D721Med (cell line): ENCODE measurements around the gene CCDC148.
"Not testable (repeated sequence)": the region's sequence is repeated elsewhere in the genome, so short reads cannot be mapped to it uniquely, and the experiment has no call there.

Experiments
- DNase-seq: peaks from one replicate; pipeline ENCODE4 v3.0.0; 2011; ENCODE audit warnings: low spot score; ENCODE audit not compliant: insufficient read length
- FAIRE-seq: peaks from 2 replicates; lab custom pipeline; 2011; peaks lifted over from hg19 to GRCh38; lab: Jason Lieb, UNC
- TF ChIP-seq, protein P1 (sequence below): IDR thresholded peaks from 2 replicates; pipeline ENCODE4 v1.5.1; 2012; ENCODE audit warnings: mild to moderate bottlenecking, control low read depth; ENCODE audit not compliant: insufficient read depth; ENCODE audit errors: missing control alignments

CCDC148 gene

DNA sequence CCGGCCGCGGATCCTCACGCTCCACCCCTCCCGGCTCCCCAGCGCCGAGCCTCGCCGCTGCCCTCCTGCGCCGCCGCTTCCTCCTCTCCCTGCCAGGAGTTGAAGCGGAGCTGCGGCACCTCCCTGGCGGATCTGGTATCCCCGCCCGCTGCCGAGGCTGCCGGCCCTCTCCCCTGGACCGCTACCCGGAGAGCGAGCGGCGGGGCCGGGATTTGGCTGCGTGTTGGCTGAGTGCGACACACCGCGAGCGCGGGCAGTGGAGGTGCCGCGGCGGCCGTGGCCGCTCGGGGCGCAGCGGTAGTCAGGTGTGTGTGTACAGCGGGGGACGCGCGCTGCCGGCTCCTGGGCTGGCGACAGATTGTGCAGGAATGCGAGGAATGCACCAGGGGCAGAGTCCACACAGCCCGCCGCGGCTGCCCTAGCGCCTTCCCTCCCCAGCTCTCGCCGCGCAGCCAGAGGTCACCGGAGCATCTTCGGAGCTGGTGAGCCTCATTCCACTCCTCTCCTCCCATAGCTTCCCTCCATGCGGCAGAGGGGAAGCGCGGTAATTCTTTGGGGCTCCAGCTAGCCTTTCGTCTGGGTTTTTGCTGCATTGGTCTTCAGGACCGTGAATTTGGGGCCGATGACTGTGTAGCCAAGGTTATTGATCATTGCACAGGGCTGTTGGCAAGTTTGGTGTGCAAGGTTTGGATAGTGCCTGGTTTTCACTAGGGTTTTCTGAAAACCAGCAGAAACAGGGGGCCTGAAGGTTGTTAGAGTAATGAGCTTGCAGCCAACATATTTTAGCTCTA is 1.5 kb upstream of the CCDC148 start:
- DNase-seq (no peak), FAIRE-seq (no peak)
- TF ChIP-seq, protein P1, sequence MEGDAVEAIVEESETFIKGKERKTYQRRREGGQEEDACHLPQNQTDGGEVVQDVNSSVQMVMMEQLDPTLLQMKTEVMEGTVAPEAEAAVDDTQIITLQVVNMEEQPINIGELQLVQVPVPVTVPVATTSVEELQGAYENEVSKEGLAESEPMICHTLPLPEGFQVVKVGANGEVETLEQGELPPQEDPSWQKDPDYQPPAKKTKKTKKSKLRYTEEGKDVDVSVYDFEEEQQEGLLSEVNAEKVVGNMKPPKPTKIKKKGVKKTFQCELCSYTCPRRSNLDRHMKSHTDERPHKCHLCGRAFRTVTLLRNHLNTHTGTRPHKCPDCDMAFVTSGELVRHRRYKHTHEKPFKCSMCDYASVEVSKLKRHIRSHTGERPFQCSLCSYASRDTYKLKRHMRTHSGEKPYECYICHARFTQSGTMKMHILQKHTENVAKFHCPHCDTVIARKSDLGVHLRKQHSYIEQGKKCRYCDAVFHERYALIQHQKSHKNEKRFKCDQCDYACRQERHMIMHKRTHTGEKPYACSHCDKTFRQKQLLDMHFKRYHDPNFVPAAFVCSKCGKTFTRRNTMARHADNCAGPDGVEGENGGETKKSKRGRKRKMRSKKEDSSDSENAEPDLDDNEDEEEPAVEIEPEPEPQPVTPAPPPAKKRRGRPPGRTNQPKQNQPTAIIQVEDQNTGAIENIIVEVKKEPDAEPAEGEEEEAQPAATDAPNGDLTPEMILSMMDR: peak; percentile 4

DNA sequence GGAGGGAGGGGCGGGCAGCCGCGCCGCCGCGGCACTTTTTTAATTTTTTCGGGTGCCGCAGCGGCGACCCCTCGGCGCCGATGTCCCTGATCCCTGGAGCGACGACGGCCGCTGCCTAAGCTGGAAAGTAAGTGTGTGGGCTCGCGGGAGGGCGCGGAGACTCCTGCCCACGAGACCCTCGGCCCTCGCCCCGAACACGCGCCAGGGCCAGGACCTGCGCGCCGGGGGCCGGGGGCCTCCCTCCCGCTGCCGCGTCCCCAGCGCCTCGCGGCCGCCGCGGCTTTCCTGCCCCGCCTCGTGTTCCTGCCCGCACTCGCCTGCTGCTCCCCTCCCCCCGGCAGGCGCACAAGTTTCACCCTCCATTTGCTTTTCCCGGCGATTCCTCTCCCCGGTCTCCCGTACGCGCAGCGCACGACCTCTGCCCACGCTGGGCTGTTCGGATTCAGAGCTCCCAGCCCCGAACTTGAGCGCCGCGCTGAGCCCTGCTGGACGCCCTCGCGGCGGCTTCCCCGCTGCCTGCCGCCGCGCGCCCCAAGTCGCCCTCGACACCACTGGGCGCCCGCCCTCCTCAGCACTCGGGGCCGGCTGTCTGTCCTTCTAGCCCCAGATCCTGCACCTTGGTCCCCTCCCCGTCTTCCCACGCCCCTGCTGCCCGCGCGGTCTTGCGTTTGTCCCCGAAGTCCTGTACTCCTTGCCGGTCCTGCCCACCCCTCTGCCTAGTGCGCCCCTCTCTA is 706 bp upstream of the CCDC148 start:
- DNase-seq (no peak), FAIRE-seq (no peak)
- TF ChIP-seq, protein P1: no peak

DNA sequence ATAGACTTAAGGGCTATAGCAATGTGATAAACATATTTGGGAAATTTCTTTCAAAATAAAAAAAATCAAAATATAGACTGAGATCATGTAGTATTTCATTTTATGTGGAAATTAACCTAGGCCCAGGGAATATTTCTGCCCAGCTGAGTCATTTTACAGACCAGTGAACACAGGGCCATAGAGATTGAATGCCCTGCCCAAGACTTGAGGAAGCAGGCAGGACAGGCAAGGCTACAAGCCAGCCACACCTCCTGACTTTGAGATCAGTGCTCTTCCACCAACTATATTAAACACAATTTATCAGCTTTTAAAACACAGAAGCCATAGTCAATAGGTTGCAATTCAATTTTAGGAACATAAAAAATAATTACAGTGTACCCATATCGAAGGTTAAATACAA is 12.9 kb downstream of the CCDC148 start:
- FAIRE-seq (no peak), DNase-seq (no peak)
- TF ChIP-seq, protein P1: no peak

DNA sequence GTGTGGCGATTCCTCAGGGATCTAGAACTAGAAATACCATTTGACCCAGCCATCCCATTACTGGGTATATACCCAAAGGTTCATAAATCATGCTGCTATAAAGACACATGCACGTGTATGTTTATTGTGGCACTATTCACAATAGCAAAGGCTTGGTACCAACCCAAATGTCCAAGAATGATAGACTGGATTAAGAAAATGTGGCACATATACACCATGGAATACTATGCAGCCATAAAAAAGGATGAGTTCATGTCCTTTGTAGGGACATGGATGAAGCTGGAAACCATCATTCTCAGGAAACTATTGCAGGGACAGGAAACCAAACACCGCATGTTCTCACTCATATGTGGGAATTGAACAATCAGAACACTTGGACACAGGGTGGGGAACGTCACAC is 17.5 kb downstream of the CCDC148 start:
- not testable (repeated sequence) for FAIRE-seq, DNase-seq

DNA sequence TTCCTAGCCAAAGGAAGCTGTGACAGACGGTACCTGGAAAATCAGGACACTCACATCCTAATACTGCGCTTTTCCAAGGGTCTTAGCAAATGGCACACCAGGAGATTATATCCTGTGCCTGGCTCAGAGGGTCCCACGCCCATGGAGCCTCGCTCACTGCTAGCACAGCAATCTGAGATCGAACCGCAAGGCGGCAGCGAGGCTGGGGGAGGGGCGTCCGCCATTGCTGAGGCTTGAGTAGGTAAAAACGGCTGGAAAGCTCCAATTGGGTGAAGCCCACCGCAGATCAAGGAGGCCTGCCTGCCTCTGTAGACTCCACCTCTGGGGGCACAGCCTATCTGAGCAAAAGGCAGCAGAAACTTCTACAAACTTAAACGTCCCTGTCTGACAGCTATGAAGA is 22.8 kb downstream of the CCDC148 start:
- not testable (repeated sequence) for DNase-seq, FAIRE-seq

DNA sequence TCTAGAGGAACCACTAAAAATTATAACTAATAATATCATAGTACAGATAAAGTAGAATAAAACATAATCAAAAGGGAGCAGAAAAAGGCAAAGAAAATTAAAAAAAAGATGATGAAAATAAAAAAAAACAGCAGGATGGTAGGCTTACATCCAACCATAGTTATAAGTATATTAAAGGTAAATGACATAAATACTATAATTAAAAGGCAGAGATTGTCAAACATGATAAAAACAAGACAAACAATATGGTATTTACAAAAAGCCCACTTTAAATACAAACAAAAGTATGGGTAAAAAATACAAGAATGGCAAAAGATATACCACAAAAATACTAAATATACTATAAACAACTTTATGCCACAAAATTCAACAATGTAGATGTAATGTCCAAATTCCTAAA is 24.4 kb downstream of the CCDC148 start:
- TF ChIP-seq, protein P1: no peak
- no peak for FAIRE-seq
- no peak for DNase-seq

DNA sequence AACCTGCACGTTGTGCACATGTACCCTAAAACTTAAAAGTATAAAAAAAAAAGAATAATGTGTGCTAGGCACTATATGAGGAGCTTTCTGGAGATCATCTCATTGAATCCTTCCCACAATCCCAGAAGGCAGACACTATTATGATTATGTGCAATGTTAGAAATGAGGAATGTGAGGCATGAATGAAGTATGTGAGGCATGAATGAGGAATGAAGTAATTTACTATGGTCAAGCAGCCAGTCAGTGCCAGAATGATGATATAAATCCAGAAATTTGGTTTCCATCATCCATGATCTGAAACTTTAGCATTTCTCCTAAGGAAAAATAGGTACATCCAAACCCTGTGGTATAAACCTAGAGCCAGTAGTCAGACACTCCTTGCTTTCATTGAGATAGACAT is 42.0 kb downstream of the CCDC148 start:
- TF ChIP-seq, protein P1: no peak
- DNase-seq (no peak), FAIRE-seq (no peak)

DNA sequence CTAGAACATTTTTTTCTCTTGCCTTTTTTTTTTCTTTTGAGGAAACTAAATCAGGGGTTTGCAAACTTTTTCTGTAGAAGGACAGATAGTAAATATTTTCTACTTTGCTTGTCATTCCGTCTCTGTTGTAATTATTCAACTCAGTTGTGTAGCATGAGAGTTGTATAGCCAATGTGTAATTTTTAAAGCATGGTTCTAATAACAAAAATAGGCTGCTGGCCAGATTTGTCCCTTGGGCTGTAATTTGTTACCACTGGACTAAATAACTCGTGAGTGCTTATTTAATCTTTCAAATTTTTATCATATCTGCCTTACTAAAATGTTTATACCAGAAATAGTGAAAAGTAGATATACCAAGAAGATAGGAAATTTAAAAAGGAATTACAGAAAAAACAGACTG is 43.0 kb downstream of the CCDC148 start:
- DNase-seq (no peak), FAIRE-seq (no peak)
- TF ChIP-seq, protein P1: no peak
